HEK293 (cell line): ENCODE data around the gene MAP3K7CL.

ENCODE experiments used
- CTCF ChIA-PET: fragments of 350-600 bp; formaldehyde crosslinking; extraction: SDS; loops from one replicate; lab custom pipeline; 2021; ENCODE audit warnings: antibody characterized with exemption; lab: Yijun Ruan, JAX
- POLR2A ChIA-PET: fragments of 300-600 bp; formaldehyde crosslinking; extraction: SDS; loops from one replicate; lab custom pipeline; 2020; ENCODE audit warnings: antibody characterized with exemption, inconsistent platforms; lab: Yijun Ruan, JAX
- H3K27ac ChIP-seq: fragments of 200-500 bp; sonication (Bioruptor generic); 2 replicates; pipeline ENCODE4 v1.5.1; 2014; ENCODE audit warnings: low read depth, low read length, control low read depth, inconsistent platforms; ENCODE audit errors: extremely low read depth
- H3K36me3 ChIP-seq, 2 experiments: fragments of 200-500 bp in 1 of 2; sonication (Bioruptor generic) in 1 of 2; 1 replicate in 1 of 2; 2 replicates in 1 of 2; pipeline ENCODE4 v1.5.1; 2014 to 2017; ENCODE audit warnings: inconsistent platforms in 2 of 2, low read length in 2 of 2; ENCODE audit not compliant: control insufficient read depth in 2 of 2, insufficient read depth in 1 of 2
- H3K4me1 ChIP-seq: fragments of 200-500 bp; sonication (Bioruptor generic); 2 replicates; pipeline ENCODE4 v1.5.1; 2014; ENCODE audit warnings: mild to moderate bottlenecking, low read length, inconsistent platforms; ENCODE audit not compliant: control insufficient read depth, insufficient read depth
- H3K4me3 ChIP-seq: 2 replicates; pipeline ENCODE4 v1.5.1; 2011; ENCODE audit warnings: low read depth, mild to moderate bottlenecking, control low read depth, low read length, moderate library complexity
- H3K9me3 ChIP-seq: fragments of 200-500 bp; sonication (Bioruptor generic); 2 replicates; pipeline ENCODE4 v1.5.1; 2014; ENCODE audit warnings: low read depth, low read length, inconsistent platforms; ENCODE audit not compliant: control insufficient read depth, insufficient read depth
- KLF9 ChIP-seq: fragments of 450-650 bp; formaldehyde crosslinking; IDR thresholded peaks from 2 replicates; pipeline ENCODE4 v1.5.1; 2016; ENCODE audit warnings: missing biosample characterization, missing genetic modification characterization, low read depth
- OSR2 ChIP-seq: fragments of 450-650 bp; formaldehyde crosslinking; IDR thresholded peaks from 2 replicates; pipeline ENCODE4 v1.5.1; 2016; ENCODE audit warnings: missing biosample characterization, missing genetic modification characterization
- PATZ1 ChIP-seq: fragments of 450-650 bp; formaldehyde crosslinking; IDR thresholded peaks from 2 replicates; pipeline ENCODE4 v1.5.1; 2016; ENCODE audit warnings: missing biosample characterization, missing genetic modification characterization
- PRDM6 ChIP-seq: fragments of 450-650 bp; formaldehyde crosslinking; IDR thresholded peaks from 2 replicates; pipeline ENCODE4 v1.5.1; 2017; ENCODE audit warnings: missing biosample characterization, missing genetic modification characterization
- SCRT2 ChIP-seq: fragments of 450-650 bp; formaldehyde crosslinking; IDR thresholded peaks from 2 replicates; pipeline ENCODE4 v1.5.1; 2016; ENCODE audit warnings: missing biosample characterization, missing genetic modification characterization
- WT1 ChIP-seq: fragments of 450-650 bp; formaldehyde crosslinking; IDR thresholded peaks from 2 replicates; pipeline ENCODE4 v1.5.1; 2016; ENCODE audit warnings: missing biosample characterization, missing genetic modification characterization
- ZNF10 ChIP-seq: fragments of 450-650 bp; formaldehyde crosslinking; IDR thresholded peaks from 2 replicates; pipeline ENCODE4 v1.5.1; 2017; ENCODE audit warnings: missing biosample characterization, missing genetic modification characterization
- ZNF530 ChIP-seq: fragments of 450-650 bp; formaldehyde crosslinking; IDR thresholded peaks from 2 replicates; pipeline ENCODE4 v1.5.1; 2016; ENCODE audit warnings: low read depth, missing biosample characterization, missing genetic modification characterization
- ZNF660 ChIP-seq: fragments of 450-650 bp; IDR thresholded peaks from 2 replicates; pipeline ENCODE4 v1.5.1; 2018; ENCODE audit warnings: missing biosample characterization, mild to moderate bottlenecking, missing genetic modification characterization
- ZNF670 ChIP-seq: fragments of 450-650 bp; formaldehyde crosslinking; IDR thresholded peaks from 2 replicates; pipeline ENCODE4 v1.5.1; 2016; ENCODE audit warnings: missing biosample characterization, missing genetic modification characterization, low read depth

The MAP3K7CL gene

GRCh38 chr21:29130270-29130969, at the start of gene MAP3K7CL:
Gene MAP3K7CL, plus strand, starts transcription at chr21:29130644. Its CDS starts 2,701 bp downstream, at chr21:29133345.
- ChIA-PET CTCF (interaction anchor here (1.1 kb wide), 1 partner anchor 241 kb away, joined by 4 read pairs; no protein-coding TSS in a partner anchor), POLR2A (interaction anchor here (1.2 kb wide), 1 partner anchor 57 kb away, joined by 3 read pairs; the partner anchor contains the start of gene CCT8)

GRCh38 chr21:29082046-29082815, 48.2 kb upstream of the MAP3K7CL start:
- TF ChIP-seq ZNF670, result no peak
- Histone ChIP-seq H3K9me3 (no peaks in the 10 kb centered on the region), H3K4me1 (0 out of 2 replicates have a peak, but pooled peaks cover 8% of the 10 kb centered on the region), H3K36me3 (no peaks in the 10 kb centered on the region), H3K27ac (no peak overlapping the region), H3K4me3 (no peak overlapping the region)
- ChIA-PET CTCF (interaction anchor here (0.6 to 1.3 kb wide), 3 partner anchors 82 to 1227 kb away, joined by 3 to 4 read pairs (median 3); no protein-coding TSS in a partner anchor), POLR2A (interaction anchor here (0.5 to 1.5 kb wide), 3 partner anchors 9 to 282 kb away, joined by 3 to 5 read pairs (median 3); partner anchors contain the start of genes CCT8 and USP16)

More at GRCh38 chr21:29130270-29130969, at the start of gene MAP3K7CL:
- TF ChIP-seq SCRT2 (tag by site-specific recombination) (peak; percentile 43), ZNF10 (tag by site-specific recombination) (no peak)
- no peaks in the 10 kb centered on the region for H3K4me1 ChIP-seq
- H3K36me3 ChIP-seq, result no peaks in the 10 kb centered on the region
- no peak within 1 kb of the TSS for H3K27ac ChIP-seq
- H3K4me3 ChIP-seq, result no peak within 1 kb of the TSS
- no peaks in the 10 kb centered on the region for H3K9me3 ChIP-seq

GRCh38 chr21:29083306-29083705, 47.1 kb upstream of the MAP3K7CL start:
- CTCF ChIA-PET, result interaction anchor here (0.6 to 1.0 kb wide), 2 partner anchors 81 to 292 kb away, joined by 4 read pairs; no protein-coding TSS in a partner anchor
- TF ChIP-seq PATZ1 (tag by site-specific recombination) (no peak), PRDM6 (peak; percentile 27; the same call in 1 of the 2 replicates)
- TF ChIP-seq, all 188 proteins: peak for 1

GRCh38 chr21:29084372-29084771, 46.1 kb upstream of the MAP3K7CL start:
- 0 out of 2 replicates have a peak, but pooled peaks cover 8% of the 10 kb centered on the region for H3K4me1 ChIP-seq
- ChIA-PET CTCF (interaction anchor here (4.4 kb wide), 1 partner anchor 286 kb away, joined by 39 read pairs; no protein-coding TSS in a partner anchor), POLR2A (no interaction called here)
- H3K4me3 ChIP-seq, result no peak overlapping the region
- H3K27ac ChIP-seq, result no peak overlapping the region
- TF ChIP-seq WT1, result peak; percentile 43; the same call in 1 of the 2 replicates
- TF ChIP-seq ZNF530, result no peak
- TF ChIP-seq KLF9 (tag by site-specific recombination), result no peak
- peak; percentile 15; the same call in 1 of the 2 replicates for TF ChIP-seq OSR2 (tag by site-specific recombination)
- TF ChIP-seq PRDM6, result 0 out of 2 replicates have a peak, but pooled peaks have one; percentile 7
- TF ChIP-seq ZNF660 (tag by site-specific recombination), result no peak
- H3K9me3 ChIP-seq, result no peaks in the 10 kb centered on the region
- no peaks in the 10 kb centered on the region for H3K36me3 ChIP-seq

More at GRCh38 chr21:29083306-29083705, 47.1 kb upstream of the MAP3K7CL start:
- H3K27ac ChIP-seq, result no peak overlapping the region
- no peaks in the 10 kb centered on the region for H3K9me3 ChIP-seq
- 0 out of 2 replicates have a peak, but pooled peaks cover 8% of the 10 kb centered on the region for H3K4me1 ChIP-seq
- H3K4me3 ChIP-seq, result no peak overlapping the region
- no peaks in the 10 kb centered on the region for H3K36me3 ChIP-seq
- POLR2A ChIA-PET, result interaction anchor here (1.5 kb wide), 1 partner anchor 59 kb away, joined by 3 read pairs; the partner anchor contains the start of gene USP16
